Thoracic aorta (tissue), 2 donors: ENCODE data around the gene GSDME. TPM values are rescaled to one million over a fixed set of nuclear protein-coding genes. Genes with fewer than 3 reads are reported as not detected.

Experiments
- ATAC-seq: fragments of 150-250 bp; one replicate; pipeline ENCODE4 v1.8.0; 2017; ENCODE audit warnings: low read depth; ENCODE audit not compliant: insufficient number of reproducible peaks, low FRiP score
- DNase-seq: peaks from one replicate; pipeline ENCODE4 v3.0.0-alpha.2; 2020; ENCODE audit warnings: low spot score
- H3K27ac ChIP-seq, 2 donors: fragments of 200-600 bp; sonication (generic); 1 replicate in 1 of 2; 2 replicates in 1 of 2; pipeline ENCODE4 v1.5.1; 2016; ENCODE audit warnings: mild to moderate bottlenecking in 2 of 2, moderate library complexity in 2 of 2
- H3K27me3 ChIP-seq: fragments of 200-600 bp; sonication (generic); replicated peaks from 2 replicates; pipeline ENCODE4 v1.6.0; 2016; ENCODE audit warnings: mild to moderate bottlenecking; ENCODE audit not compliant: insufficient read depth
- H3K36me3 ChIP-seq: fragments of 200-600 bp; sonication (generic); one replicate; pipeline ENCODE4 v1.5.1; 2016
- H3K4me1 ChIP-seq, 2 donors: fragments of 200-600 bp; sonication (generic); 1 replicate in 1 of 2; 2 replicates in 1 of 2; pipeline versions ENCODE4 v1.5.1 to v1.6.0; 2016; ENCODE audit warnings: low read depth in 2 of 2, mild to moderate bottlenecking in 1 of 2; ENCODE audit not compliant: control insufficient read depth in 1 of 2
- H3K4me3 ChIP-seq: fragments of 200-600 bp; sonication (generic); 2 replicates; pipeline ENCODE4 v1.5.1; 2016; ENCODE audit warnings: mild to moderate bottlenecking
- H3K9me3 ChIP-seq: fragments of 200-600 bp; sonication (generic); 2 replicates; pipeline ENCODE4 v1.5.1; 2016
- CTCF ChIP-seq: fragments of 200-600 bp; sonication (generic); IDR thresholded peaks from one replicate; pipeline ENCODE4 v1.5.1; 2019; ENCODE audit warnings: antibody characterized with exemption
- total RNA-seq, 2 donors: library from RNA; depleted of rRNA; stranded (reverse); fragments of >200 nt; gene quantifications; one replicate each; pipeline versions ENCODE4 v1.1.0 to v1.2.3, GENCODE V29; 2016

GSDME gene
- total RNA-seq, 2 donors from 2014 or later: 7.3 to 21.7 TPM

DNA sequence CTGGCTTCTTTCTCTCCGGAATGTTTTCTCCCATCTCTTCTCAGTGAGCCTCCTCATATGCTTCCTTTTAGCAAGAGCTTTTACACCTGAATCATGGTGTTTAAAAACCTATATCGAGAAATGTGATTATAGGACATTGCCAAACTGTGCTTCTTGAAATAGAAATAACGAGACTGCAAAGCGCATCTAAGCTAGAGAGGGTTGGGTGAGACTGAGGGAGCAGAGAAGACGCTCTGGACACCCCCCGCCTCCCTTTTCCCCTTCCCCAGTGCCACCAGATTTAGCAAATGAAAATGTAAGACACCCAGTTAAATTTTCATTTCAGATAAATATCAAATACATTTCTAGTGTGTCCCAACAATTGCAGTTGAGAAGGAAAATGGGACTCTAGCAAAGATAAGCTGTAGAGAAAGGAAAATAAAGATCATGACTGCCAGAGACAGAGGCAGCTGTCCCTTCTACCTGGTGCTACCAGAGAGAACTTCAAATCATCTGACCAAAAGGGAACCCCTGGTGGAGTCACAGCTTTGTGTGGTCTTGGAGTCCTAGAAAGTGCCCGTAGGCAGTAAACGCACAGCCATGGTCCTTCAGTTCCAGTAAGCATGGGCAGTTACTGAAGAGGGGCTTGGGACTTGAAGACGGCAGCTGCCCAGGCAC is 14.6 kb downstream of the GSDME start:
- DNase-seq: no peak
- Histone ChIP-seq H3K4me1 (peaks cover 0 to 5% of the 10 kb centered on the region in 2 donors), H3K36me3 (no peaks in the 10 kb centered on the region), H3K27me3 (no peaks in the 10 kb centered on the region), H3K4me3 (no peak overlapping the region), H3K27ac (no peak overlapping the region), H3K9me3 (no peaks in the 10 kb centered on the region)
- no peak for ATAC-seq
- no peak for TF ChIP-seq CTCF

GRCh38 chr7:24741679-24742505 is 15.4 kb downstream of the GSDME start:
- H3K4me1 ChIP-seq: peaks cover 0 to 10% of the 10 kb centered on the region in 2 donors
- TF ChIP-seq CTCF: no peak
- no peaks in the 10 kb centered on the region for H3K9me3 ChIP-seq
- no peaks in the 10 kb centered on the region for H3K36me3 ChIP-seq
- H3K27me3 ChIP-seq: no peaks in the 10 kb centered on the region
- H3K4me3 ChIP-seq: no peak overlapping the region
- H3K27ac ChIP-seq: no peak overlapping the region
- DNase-seq (no peak), ATAC-seq (no peak)

DNA sequence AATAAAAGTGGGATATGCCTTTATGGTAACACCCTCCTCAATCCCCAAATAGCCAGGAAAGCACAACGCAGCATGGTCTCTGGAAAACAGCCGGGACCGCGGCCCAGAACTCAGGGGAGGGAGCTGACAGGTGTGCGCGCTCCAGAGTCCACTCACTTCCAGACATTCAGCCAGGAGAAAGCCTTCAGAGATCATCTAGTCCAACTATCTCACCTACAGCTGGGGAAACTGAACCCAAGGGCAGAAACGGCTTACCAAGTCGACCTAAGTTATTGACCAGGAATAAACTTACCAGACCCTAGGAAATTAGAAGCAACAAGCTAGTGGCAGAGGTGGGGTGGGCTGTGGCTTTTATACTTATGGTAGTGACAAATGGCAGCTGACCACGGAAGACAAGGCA is 16.4 kb downstream of the GSDME start:
- H3K9me3 ChIP-seq: no peaks in the 10 kb centered on the region
- peaks cover 0 to 10% of the 10 kb centered on the region in 2 donors for H3K4me1 ChIP-seq
- ATAC-seq (no peak), DNase-seq (no peak)
- no peaks in the 10 kb centered on the region for H3K36me3 ChIP-seq
- no peak overlapping the region for H3K4me3 ChIP-seq
- no peak overlapping the region for H3K27ac ChIP-seq
- no peak for TF ChIP-seq CTCF
- H3K27me3 ChIP-seq: no peaks in the 10 kb centered on the region

DNA sequence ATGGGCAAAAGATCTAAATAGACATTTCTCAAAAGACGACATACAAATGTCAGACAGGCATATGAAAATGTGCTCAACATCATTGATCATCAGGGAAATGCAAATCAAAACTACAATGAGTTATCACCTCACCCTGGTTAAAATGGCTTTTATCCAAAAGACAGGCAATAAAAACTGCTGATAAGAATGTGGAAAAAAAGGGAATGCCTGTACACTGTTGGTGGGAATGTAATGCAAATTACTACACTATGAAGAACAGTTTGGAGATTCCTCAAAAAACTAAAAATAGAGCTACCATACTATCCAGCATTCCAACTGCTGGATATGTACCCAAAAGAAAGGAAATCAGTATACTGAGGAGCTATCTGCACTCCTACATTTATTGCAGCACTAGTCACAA is 18.0 kb downstream of the GSDME start:
- Histone ChIP-seq H3K36me3 (no peaks in the 10 kb centered on the region), H3K9me3 (no peaks in the 10 kb centered on the region), H3K4me1 (peaks cover 0 to 13% of the 10 kb centered on the region in 2 donors), H3K27ac (no peak overlapping the region), H3K4me3 (no peak overlapping the region), H3K27me3 (no peaks in the 10 kb centered on the region)
- ATAC-seq (no peak), DNase-seq (no peak)
- TF ChIP-seq CTCF: no peak

- H3K27ac ChIP-seq: no peak overlapping the region
- no peak overlapping the region for H3K4me3 ChIP-seq
- ATAC-seq: no peak
- no peak for DNase-seq
- no peaks in the 10 kb centered on the region for H3K36me3 ChIP-seq
- peaks cover 0 to 19% of the 10 kb centered on the region in 2 donors for H3K4me1 ChIP-seq
- no peaks in the 10 kb centered on the region for H3K27me3 ChIP-seq
- TF ChIP-seq CTCF: no peak
- H3K9me3 ChIP-seq: no peaks in the 10 kb centered on the region
Observed at GRCh38 chr7:24738577-24738976, 18.7 kb downstream of the GSDME start.
